Epidermal melanocyte (primary cell): ENCODE measurements around the gene SLCO2A1.

Experiments
- DNase-seq: peaks from one replicate; pipeline ENCODE4 v3.0.0; 2011; ENCODE audit warnings: low spot score; ENCODE audit not compliant: insufficient read length

SLCO2A1 gene

DNA sequence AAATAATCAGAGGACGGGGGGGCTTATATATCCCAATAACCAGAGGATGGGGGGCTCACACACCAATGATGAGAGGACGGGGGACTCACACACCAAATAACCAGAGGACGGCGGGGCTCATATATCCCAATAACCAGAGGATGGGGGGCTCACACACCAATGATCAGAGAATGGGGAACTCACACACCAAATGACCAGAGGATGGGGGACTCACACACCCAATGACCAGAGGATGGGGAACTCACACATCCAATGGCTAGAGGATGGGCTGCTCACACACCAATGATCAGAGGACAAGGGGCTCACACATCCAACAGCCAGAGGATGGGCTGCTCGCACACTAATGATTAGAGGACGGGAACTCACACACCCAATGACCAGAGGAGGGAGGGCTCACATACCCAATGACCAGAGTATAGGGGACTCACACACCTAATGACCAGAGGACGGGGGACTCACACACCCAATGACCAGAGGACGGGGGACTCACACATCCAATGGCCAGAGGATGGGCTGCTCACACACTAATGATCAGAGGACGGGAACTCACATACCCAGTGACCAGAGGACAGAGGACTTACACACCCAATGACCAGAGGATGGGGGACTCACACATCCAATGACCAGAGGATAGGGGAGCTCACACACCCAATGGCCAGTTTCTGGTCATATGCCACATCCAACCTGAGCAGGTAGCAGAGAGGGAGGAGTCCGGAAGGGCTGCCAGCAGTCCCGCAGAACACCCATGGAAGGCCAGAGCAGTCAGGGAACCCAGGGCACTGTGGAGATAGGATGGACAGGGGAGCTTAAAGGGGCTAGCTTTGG is 144.6 kb downstream of the SLCO2A1 start:
- DNase-seq, result no peak

- no peak for DNase-seq
These were observed 145.5 kb downstream of the SLCO2A1 start for GRCh38 chr3:133884054-133884886.

GRCh38 chr3:133883641-133884040 is 146.1 kb downstream of the SLCO2A1 start:
- DNase-seq, result no peak

- no peak for DNase-seq
These were observed 146.6 kb downstream of the SLCO2A1 start for GRCh38 chr3:133882986-133883586.

GRCh38 chr3:133881939-133882825 is 147.5 kb downstream of the SLCO2A1 start:
- no peak for DNase-seq

DNA sequence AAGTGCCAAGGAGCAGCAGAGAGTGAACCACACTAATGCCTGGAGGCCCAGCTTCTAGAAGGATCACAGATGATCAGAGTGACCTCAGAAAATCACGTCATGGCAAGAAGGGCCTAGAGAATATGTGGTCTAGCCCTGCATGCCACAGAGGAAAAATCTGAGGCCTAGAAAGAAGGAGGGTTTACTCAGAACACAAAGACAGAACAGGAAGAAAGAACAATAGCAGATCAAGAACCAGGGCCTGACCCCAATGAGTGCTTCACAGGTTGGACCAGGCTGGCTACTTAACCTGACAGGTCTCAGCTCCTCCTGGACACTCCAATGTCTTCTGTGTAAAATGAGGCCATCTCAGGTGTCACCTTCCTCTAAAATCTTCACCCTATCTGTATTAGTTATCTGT is 148.2 kb downstream of the SLCO2A1 start:
- DNase-seq, result no peak

DNA sequence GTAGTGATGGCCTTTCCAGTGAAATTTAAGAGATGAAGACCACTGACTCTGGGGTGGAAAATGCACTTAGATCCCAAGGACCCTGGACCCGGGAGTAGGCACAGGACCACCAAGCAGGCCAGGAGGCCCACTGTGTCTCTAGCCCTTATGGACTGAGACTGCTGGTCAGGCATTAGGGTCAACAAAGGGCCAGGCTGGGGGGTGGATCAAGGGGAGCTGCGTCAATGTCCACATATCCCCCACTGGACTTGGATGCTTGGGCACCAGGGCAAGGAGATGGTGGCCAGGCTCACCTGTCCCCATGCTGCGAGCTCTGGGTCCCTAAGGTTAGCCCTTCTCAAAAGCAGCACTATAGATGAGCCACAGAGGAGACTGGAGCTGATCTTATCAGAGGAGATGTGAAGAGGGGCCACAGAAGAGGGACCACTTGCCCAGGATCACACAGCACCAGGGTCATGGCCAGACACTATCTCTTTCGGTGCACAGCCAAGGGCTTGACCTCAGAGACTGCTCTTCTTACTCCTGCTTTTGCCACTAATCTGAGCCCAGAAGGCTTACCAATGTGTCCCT is 148.8 kb downstream of the SLCO2A1 start:
- no peak for DNase-seq

- DNase-seq, result no peak
These were observed 149.4 kb downstream of the SLCO2A1 start for GRCh38 chr3:133880287-133880686.

- DNase-seq, result no peak
These were observed 151.2 kb downstream of the SLCO2A1 start for GRCh38 chr3:133878518-133878917.
